Neural cell (in vitro differentiated cells): Measurements from ENCODE around the gene LIG1. TPM values are rescaled to one million over a fixed set of nuclear protein-coding genes. Genes with fewer than 3 reads are reported as not detected.
A peak's percentile ranks its signal among the peaks of the same experiment; 100 is the strongest.

Experiments
- H2AFZ ChIP-seq: fragments of 200-600, 300-800 bp; sonication (generic), shearing (Covaris generic); 2 replicates; pipeline ENCODE4 v1.6.0; 2014; ENCODE audit warnings: low read depth, mild to moderate bottlenecking, antibody characterized with exemption, low read length, moderate library complexity
- H3F3A ChIP-seq: fragments of 200-600 bp; shearing (Covaris generic); 2 replicates; pipeline ENCODE4 v1.6.1; 2016; ENCODE audit warnings: mild to moderate bottlenecking, moderate library complexity, mixed read lengths, antibody characterized with exemption, low read length; ENCODE audit not compliant: insufficient read depth, poor library complexity, severe bottlenecking
- H3K27ac ChIP-seq: fragments of 200-600, 300-800 bp; sonication (generic), shearing (Covaris generic); 2 replicates; pipeline ENCODE4 v1.5.1; 2014; ENCODE audit warnings: mild to moderate bottlenecking, low read length, moderate library complexity
- H3K27me3 ChIP-seq: fragments of 300-800, 200-600 bp; sonication (generic), shearing (Covaris generic); 2 replicates; pipeline ENCODE4 v1.6.0; 2014; ENCODE audit warnings: mild to moderate bottlenecking, low read depth, low read length, moderate library complexity; ENCODE audit not compliant: insufficient read depth
- H3K36me3 ChIP-seq: fragments of 300-800, 200-600 bp; sonication (generic), shearing (Covaris generic); 2 replicates; pipeline ENCODE4 v1.5.1; 2014; ENCODE audit warnings: mild to moderate bottlenecking, antibody characterized with exemption, low read length, moderate library complexity; ENCODE audit not compliant: insufficient read depth
- H3K4me2 ChIP-seq: fragments of 300-800, 200-600 bp; sonication (generic), shearing (Covaris generic); 2 replicates; pipeline ENCODE4 v1.6.0; 2014; ENCODE audit warnings: mild to moderate bottlenecking, low read length
- H3K4me3 ChIP-seq: fragments of 300-800, 200-600 bp; sonication (generic), shearing (Covaris generic); 2 replicates; pipeline ENCODE4 v1.5.1; 2014; ENCODE audit warnings: mild to moderate bottlenecking, low read length, moderate library complexity
- H3K79me2 ChIP-seq: fragments of 200-600 bp; shearing (Covaris generic); replicated peaks from 2 replicates; pipeline ENCODE4 v1.6.0; 2014; ENCODE audit warnings: mild to moderate bottlenecking, low read length, moderate library complexity; ENCODE audit not compliant: insufficient read depth
- H3K9ac ChIP-seq: fragments of 300-800, 200-600 bp; sonication (generic), shearing (Covaris generic); 2 replicates; pipeline ENCODE4 v1.6.1; 2016; ENCODE audit warnings: mild to moderate bottlenecking, low read length, mixed read lengths
- H3K9me2 ChIP-seq: fragments of 200-600 bp; shearing (Covaris generic); 2 replicates; pipeline ENCODE4 v1.6.1; 2016; ENCODE audit warnings: mild to moderate bottlenecking, low read length, mixed read lengths; ENCODE audit not compliant: insufficient read depth
- H3K9me3 ChIP-seq: fragments of 200-600, 300-800 bp; sonication (generic), shearing (Covaris generic); 2 replicates; pipeline ENCODE4 v1.6.1; 2016; ENCODE audit warnings: mild to moderate bottlenecking, mixed run types, low read length, moderate library complexity, mixed read lengths
- H4K20me1 ChIP-seq: fragments of 200-600 bp; shearing (Covaris generic); 2 replicates; pipeline ENCODE4 v1.6.1; 2016; ENCODE audit warnings: mild to moderate bottlenecking, mixed run types; ENCODE audit not compliant: insufficient read depth
- EP300 ChIP-seq: fragments of 450-650 bp; conservative IDR thresholded peaks from 2 replicates; pipeline ENCODE4 v1.6.1; 2014; ENCODE audit warnings: antibody characterized with exemption, mild to moderate bottlenecking, moderate library complexity; ENCODE audit not compliant: poor library complexity, severe bottlenecking
- EZH2 ChIP-seq: fragments of 200-600, 300-800 bp; shearing (Covaris generic), sonication (generic); IDR thresholded peaks from 2 replicates; pipeline ENCODE4 v1.6.1; 2014; ENCODE audit warnings: antibody characterized with exemption, low read length, borderline replicate concordance, mild to moderate bottlenecking; ENCODE audit not compliant: insufficient read depth, poor library complexity, severe bottlenecking
- MXI1 ChIP-seq: fragments of 450-650 bp; conservative IDR thresholded peaks from 2 replicates; pipeline ENCODE4 v1.6.1; 2014; ENCODE audit warnings: antibody characterized with exemption, mild to moderate bottlenecking; ENCODE audit not compliant: poor library complexity, severe bottlenecking
- POLR2AphosphoS5 ChIP-seq: IDR thresholded peaks from 2 replicates; pipeline ENCODE4 v1.6.1; 2012
- RAD21 ChIP-seq: fragments of 450-650 bp; conservative IDR thresholded peaks from 2 replicates; pipeline ENCODE4 v1.6.1; 2014; ENCODE audit warnings: antibody characterized with exemption, mild to moderate bottlenecking, moderate library complexity
- SMC3 ChIP-seq: fragments of 450-650 bp; conservative IDR thresholded peaks from 2 replicates; pipeline ENCODE4 v1.6.1; 2014; ENCODE audit warnings: antibody characterized with exemption, mild to moderate bottlenecking, moderate library complexity; ENCODE audit not compliant: poor library complexity
- TAF1 ChIP-seq: IDR thresholded peaks from 2 replicates; pipeline ENCODE4 v1.6.1; 2012; ENCODE audit warnings: low read depth
- polyA plus RNA-seq: library from polyadenylated mRNA; depleted of rRNA; stranded (reverse); fragments of >200 nt; gene quantifications from 2 replicates; pipeline ENCODE4 v1.2.3, GENCODE V29; 2014
- TF ChIP-seq, protein P1 (sequence below): fragments of 450-650 bp; IDR thresholded peaks from 2 replicates; pipeline ENCODE4 v1.5.1; 2014; ENCODE audit warnings: antibody characterized with exemption, mild to moderate bottlenecking, moderate library complexity; ENCODE audit not compliant: poor library complexity, severe bottlenecking
- TF ChIP-seq, protein P2 (sequence below): IDR thresholded peaks from 2 replicates; pipeline ENCODE4 v1.6.1; 2012; ENCODE audit warnings: borderline replicate concordance

LIG1 gene
- polyA plus RNA-seq, 1 donor from 2014 or later: 33.9 TPM

DNA sequence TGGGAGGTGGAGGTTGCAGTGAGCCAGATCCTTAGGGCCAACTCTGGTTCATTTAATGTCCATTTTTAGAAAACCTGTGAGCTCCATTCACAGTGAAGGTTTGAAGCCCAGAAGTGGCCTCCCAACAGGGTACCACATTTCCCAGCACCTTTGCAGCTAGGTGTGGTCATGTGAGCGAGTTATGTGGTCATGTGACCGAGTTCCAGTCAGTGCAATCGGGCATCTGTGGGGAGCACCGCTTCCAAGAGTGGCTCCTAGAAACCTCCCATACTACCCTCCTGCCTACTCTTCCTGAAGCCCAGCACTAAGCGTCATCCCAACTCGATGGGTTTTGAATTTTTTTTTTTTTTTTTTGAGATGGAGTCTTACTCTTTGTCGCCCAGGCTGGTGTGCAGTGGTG, 58.9 kb downstream of the LIG1 start:
- Histone ChIP-seq H3K4me2 (no peak overlapping the region), H3K79me2 (no peaks in the 10 kb centered on the region), H3K27me3 (no peaks in the 10 kb centered on the region), H2AFZ (peak overlapping the region; percentile 4), H3K9ac (no peak overlapping the region), H3F3A (no peaks in the 10 kb centered on the region), H3K36me3 (no peaks in the 10 kb centered on the region), H3K9me3 (no peaks in the 10 kb centered on the region), H3K9me2 (no peaks in the 10 kb centered on the region), H4K20me1 (no peaks in the 10 kb centered on the region), H3K27ac (peak overlapping the region; percentile 82), H3K4me3 (no peak overlapping the region)
- TF ChIP-seq EZH2 (no peak), EP300 (no peak)

DNA sequence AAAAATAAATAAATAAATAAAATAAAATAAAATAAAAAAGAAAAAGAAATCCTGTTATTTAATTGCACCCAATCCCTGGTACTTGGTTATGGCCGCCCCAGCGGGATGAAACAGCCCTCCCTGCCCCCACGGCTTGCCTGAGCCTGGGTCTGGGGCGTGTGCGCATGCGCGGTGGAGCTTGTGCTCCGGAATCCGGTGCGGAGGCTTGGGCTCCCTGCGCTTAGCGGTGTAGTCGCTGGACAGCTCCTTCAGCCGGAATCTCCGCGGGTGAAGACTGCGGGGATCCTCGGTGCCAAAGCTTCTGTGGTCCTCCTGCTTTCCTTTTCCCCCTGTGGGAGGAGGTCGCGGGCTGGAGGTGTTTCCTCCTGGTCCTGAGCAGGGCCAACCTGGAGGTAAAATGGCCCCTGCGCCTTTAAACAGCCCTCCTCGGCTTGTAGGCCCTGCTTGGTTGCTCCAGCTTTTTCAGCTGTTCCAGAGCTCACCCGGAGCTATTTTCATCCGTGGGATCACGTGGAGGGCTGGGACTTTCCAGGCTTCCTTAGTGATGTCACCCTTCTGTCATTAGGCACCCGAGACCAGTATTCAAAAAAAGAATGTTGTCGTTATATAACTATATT, 59.7 kb downstream of the LIG1 start, which contains the start of gene PLA2G4C:
TSS of gene PLA2G4C (minus strand) at position 468 of the 617 bp plus-strand sequence. CDS start 4,288 bp downstream, outside the sequence.
- no peaks in the 10 kb centered on the region for H3K79me2 ChIP-seq

More for the DNA sequence above, 59.7 kb downstream of the LIG1 start, which contains the start of gene PLA2G4C:
- TF ChIP-seq MXI1 (no peak), EP300 (no peak), TAF1 (no peak), EZH2 (no peak), POLR2AphosphoS5 (peak; percentile 50), RAD21 (peak; percentile 22), SMC3 (no peak)
- TF ChIP-seq, protein P1, sequence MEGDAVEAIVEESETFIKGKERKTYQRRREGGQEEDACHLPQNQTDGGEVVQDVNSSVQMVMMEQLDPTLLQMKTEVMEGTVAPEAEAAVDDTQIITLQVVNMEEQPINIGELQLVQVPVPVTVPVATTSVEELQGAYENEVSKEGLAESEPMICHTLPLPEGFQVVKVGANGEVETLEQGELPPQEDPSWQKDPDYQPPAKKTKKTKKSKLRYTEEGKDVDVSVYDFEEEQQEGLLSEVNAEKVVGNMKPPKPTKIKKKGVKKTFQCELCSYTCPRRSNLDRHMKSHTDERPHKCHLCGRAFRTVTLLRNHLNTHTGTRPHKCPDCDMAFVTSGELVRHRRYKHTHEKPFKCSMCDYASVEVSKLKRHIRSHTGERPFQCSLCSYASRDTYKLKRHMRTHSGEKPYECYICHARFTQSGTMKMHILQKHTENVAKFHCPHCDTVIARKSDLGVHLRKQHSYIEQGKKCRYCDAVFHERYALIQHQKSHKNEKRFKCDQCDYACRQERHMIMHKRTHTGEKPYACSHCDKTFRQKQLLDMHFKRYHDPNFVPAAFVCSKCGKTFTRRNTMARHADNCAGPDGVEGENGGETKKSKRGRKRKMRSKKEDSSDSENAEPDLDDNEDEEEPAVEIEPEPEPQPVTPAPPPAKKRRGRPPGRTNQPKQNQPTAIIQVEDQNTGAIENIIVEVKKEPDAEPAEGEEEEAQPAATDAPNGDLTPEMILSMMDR: no peak
- TF ChIP-seq, protein P2, sequence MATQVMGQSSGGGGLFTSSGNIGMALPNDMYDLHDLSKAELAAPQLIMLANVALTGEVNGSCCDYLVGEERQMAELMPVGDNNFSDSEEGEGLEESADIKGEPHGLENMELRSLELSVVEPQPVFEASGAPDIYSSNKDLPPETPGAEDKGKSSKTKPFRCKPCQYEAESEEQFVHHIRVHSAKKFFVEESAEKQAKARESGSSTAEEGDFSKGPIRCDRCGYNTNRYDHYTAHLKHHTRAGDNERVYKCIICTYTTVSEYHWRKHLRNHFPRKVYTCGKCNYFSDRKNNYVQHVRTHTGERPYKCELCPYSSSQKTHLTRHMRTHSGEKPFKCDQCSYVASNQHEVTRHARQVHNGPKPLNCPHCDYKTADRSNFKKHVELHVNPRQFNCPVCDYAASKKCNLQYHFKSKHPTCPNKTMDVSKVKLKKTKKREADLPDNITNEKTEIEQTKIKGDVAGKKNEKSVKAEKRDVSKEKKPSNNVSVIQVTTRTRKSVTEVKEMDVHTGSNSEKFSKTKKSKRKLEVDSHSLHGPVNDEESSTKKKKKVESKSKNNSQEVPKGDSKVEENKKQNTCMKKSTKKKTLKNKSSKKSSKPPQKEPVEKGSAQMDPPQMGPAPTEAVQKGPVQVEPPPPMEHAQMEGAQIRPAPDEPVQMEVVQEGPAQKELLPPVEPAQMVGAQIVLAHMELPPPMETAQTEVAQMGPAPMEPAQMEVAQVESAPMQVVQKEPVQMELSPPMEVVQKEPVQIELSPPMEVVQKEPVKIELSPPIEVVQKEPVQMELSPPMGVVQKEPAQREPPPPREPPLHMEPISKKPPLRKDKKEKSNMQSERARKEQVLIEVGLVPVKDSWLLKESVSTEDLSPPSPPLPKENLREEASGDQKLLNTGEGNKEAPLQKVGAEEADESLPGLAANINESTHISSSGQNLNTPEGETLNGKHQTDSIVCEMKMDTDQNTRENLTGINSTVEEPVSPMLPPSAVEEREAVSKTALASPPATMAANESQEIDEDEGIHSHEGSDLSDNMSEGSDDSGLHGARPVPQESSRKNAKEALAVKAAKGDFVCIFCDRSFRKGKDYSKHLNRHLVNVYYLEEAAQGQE: peak; percentile 33
- H3K4me2 ChIP-seq: peak within 1 kb of the TSS; percentile 12
- H3K36me3 ChIP-seq: no peaks in the 10 kb centered on the region
- no peaks in the 10 kb centered on the region for H4K20me1 ChIP-seq
- H3K4me3 ChIP-seq: peak within 1 kb of the TSS; percentile 63
- H3K9me3 ChIP-seq: no peaks in the 10 kb centered on the region
- no peaks in the 10 kb centered on the region for H3K9me2 ChIP-seq
- no peaks in the 10 kb centered on the region for H3K27me3 ChIP-seq
- H3F3A ChIP-seq: no peaks in the 10 kb centered on the region
- H2AFZ ChIP-seq: peak within 1 kb of the TSS; percentile 4
- peak within 1 kb of the TSS; percentile 82 for H3K27ac ChIP-seq
- H3K9ac ChIP-seq: peak within 1 kb of the TSS; percentile 77
